ENCODE measurements around the gene DIAPH3. TPM values are rescaled to one million over a fixed set of nuclear protein-coding genes. Genes with fewer than 3 reads are reported as not detected.

The DIAPH3 gene
- total and polyA plus RNA-seq, 2 of the 4 experiments (the other 2 are of a cell fraction) = 8.9 to 9.3 TPM

GRCh38 chr13:59700281-59700680, 463.4 kb downstream of the DIAPH3 start:
- no peak overlapping the region; the same call in 1 of the 2 replicates for H3K4me2 ChIP-seq (ENCODE audit: low read depth, low read length)
- dilution Hi-C loops (cut with HindIII; ENCODE audit: low sequenced_read_pairs, unreplicated experiment) = no loop called here

More at GRCh38 chr13:59700281-59700680, 463.4 kb downstream of the DIAPH3 start:
- Histone ChIP-seq H3K9me3 (ENCODE audit: control insufficient read depth, insufficient read depth, low read length) (no peaks in the 10 kb centered on the region), H3K4me3 (ENCODE audit: insufficient read depth, low read depth, low read length) (no peak overlapping the region), H2BK120ac (ENCODE audit: low read depth, low read length) (no peak overlapping the region), H3K14ac (replicated peaks; ENCODE audit: low read depth, low read length) (0 out of 2 replicates have a peak overlapping the region, but pooled peaks have one; percentile 52), H4K91ac (ENCODE audit: insufficient read depth, low read depth, low read length) (no peak overlapping the region), H3K4me1 (ENCODE audit: control insufficient read depth, insufficient read depth, low read length) (no peaks in the 10 kb centered on the region), H2AFZ (replicated peaks; ENCODE audit: low read length, poor library complexity) (no peak overlapping the region), H3K23ac (ENCODE audit: low read depth, low read length) (0 out of 2 replicates have a peak overlapping the region, but pooled peaks have one; percentile 24), H2AK9ac (replicated peaks; ENCODE audit: low read depth, low read length, poor library complexity) (no peak overlapping the region), H2BK20ac (ENCODE audit: low read depth, low read length) (no peak overlapping the region; the same call in 1 of the 2 replicates), H2AK5ac (ENCODE audit: low read depth, low read length) (no peak overlapping the region), H3K36me3 (ENCODE audit: control insufficient read depth, insufficient read depth, low read length) (no peaks in the 10 kb centered on the region), H2BK15ac (ENCODE audit: low read depth, low read length) (0 out of 3 replicates have a peak overlapping the region, but pooled peaks have one; percentile 48), H4K20me1 (ENCODE audit: insufficient read depth, low read length) (no peaks in the 10 kb centered on the region), H3K9ac (ENCODE audit: low read depth, low read length) (no peak overlapping the region), H3K79me1 (ENCODE audit: low read depth in 1 of 2, low read length in 2 of 2) (no peaks in the 10 kb centered on the region; a peak in 1 of 4 replicates), H3K56ac (ENCODE audit: extremely low read depth, insufficient read depth, low read length) (no peak overlapping the region), H3K18ac (ENCODE audit: low read depth, low read length) (no peak overlapping the region), H3K27me3 (ENCODE audit: control insufficient read depth, insufficient read depth, low read length) (no peaks in the 10 kb centered on the region), H3K9me1 (ENCODE audit: insufficient read depth, low read length) (no peaks in the 10 kb centered on the region; the same call in 1 of the 2 replicates), H2BK5ac (ENCODE audit: low read depth, low read length, poor library complexity, severe bottlenecking) (no peak overlapping the region), H3K4ac (ENCODE audit: low read depth, low read length) (peak overlapping the region; percentile 9; the same call in 1 of the 2 replicates), H4K5ac (ENCODE audit: low read depth, low read length) (no peak overlapping the region), H3K27ac (ENCODE audit: insufficient read depth, low read length) (no peak overlapping the region), H4K8ac (ENCODE audit: low read depth in 2 of 2, low read length in 2 of 2) (peak overlapping the region in 1 of 2 experiments; percentile 40; a peak in 1 of 4 replicates)
- in situ Hi-C loops (cut with MboI; ENCODE audit: low sequenced_read_pairs) (no loop called here), intact Hi-C loops (cut with micrococcal nuclease) (no loop called here)
- no TSS peak for BruUV-seq (replicated peaks)
- POLR2A ChIA-PET (ENCODE audit: unreplicated experiment) = no interaction called here
- ATAC-seq (ENCODE audit: low read depth) (peak; percentile 40), DNase-seq (peak; percentile 42)
- no peak for TF ChIP-seq CHD1 (IDR thresholded peaks at IDR 0.05; ENCODE audit: low read depth, low read length)
- no peak for TF ChIP-seq MXI1 (IDR thresholded peaks at IDR 0.05; ENCODE audit: borderline replicate concordance, low read depth, low read length)
- TF ChIP-seq POLR2A (IDR thresholded peaks at IDR 0.05; ENCODE audit: low read depth, low read length) = no peak
- TF ChIP-seq, protein P1, sequence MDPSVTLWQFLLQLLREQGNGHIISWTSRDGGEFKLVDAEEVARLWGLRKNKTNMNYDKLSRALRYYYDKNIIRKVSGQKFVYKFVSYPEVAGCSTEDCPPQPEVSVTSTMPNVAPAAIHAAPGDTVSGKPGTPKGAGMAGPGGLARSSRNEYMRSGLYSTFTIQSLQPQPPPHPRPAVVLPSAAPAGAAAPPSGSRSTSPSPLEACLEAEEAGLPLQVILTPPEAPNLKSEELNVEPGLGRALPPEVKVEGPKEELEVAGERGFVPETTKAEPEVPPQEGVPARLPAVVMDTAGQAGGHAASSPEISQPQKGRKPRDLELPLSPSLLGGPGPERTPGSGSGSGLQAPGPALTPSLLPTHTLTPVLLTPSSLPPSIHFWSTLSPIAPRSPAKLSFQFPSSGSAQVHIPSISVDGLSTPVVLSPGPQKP (IDR thresholded peaks at IDR 0.05; ENCODE audit: borderline replicate concordance, low read depth, low read length) = no peak
- no peak for TF ChIP-seq MAZ (IDR thresholded peaks at IDR 0.05; ENCODE audit: borderline replicate concordance, low read depth, low read length)
- TF ChIP-seq CEBPB (IDR thresholded peaks at IDR 0.05; ENCODE audit: low read depth, low read length) = peak; percentile 39; the same call in 1 of the 2 replicates
- no peak for TF ChIP-seq RAD21 (IDR thresholded peaks at IDR 0.05; ENCODE audit: low read length)
- CTCF ChIA-PET = interaction anchor here (0.6 to 1.2 kb wide), 2 partner anchors 9 to 39 kb away, joined by 3 read pairs; no protein-coding TSS in a partner anchor
- no CpG with 5 or more reads among the region's 2 CpGs for WGBS, 2 experiments (ENCODE audit: extremely low coverage in 2 of 2, insufficient read length in 1 of 2)
